ENCODE data around the gene RLIM.

DNA sequence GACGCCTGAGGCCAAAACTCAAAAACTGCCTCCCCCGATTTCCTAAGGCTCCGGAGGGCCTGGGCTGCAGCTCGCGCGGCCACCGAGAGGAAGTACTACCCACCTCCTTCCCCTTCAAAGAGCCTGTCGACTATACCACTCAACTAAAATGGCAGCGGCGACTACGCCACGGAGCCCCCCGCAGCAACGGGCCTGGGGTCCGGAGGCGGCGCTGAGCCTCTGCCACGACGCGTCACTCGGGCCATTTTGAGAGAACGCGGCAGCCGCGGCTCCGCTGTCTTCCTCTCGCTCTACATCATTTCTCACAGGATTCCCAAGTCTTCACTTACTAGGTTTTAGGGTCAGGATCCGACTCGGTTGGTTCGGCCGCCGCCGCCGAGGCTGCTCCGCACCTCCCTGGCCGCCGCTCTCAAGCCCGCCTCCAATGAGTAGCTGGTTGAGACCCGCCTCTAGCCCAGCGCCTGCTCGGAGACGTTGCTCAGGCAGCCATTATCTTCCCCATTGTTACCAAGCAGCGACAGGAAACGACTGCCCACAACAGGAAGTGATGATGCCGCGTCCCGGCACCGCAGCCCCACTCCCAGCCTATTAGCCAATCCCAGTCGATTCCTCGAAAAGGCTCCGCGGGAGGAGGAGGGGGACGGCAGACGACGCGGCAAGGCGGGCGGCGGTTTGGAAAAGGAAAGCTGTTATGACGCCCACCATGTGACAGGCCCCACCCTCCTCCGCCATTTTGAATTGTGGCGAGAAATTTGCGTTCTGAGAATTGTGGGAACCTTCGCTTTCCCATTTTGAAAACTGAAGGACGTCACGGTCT lies at the start of gene RLIM:
- TF ChIP-seq SUZ12 (IDR thresholded peaks at IDR 0.05; ENCODE audit: low read length) (no peak), JUND (IDR thresholded peaks at IDR 0.05; ENCODE audit: low read length) (no peak)
- TF ChIP-seq, protein P1, sequence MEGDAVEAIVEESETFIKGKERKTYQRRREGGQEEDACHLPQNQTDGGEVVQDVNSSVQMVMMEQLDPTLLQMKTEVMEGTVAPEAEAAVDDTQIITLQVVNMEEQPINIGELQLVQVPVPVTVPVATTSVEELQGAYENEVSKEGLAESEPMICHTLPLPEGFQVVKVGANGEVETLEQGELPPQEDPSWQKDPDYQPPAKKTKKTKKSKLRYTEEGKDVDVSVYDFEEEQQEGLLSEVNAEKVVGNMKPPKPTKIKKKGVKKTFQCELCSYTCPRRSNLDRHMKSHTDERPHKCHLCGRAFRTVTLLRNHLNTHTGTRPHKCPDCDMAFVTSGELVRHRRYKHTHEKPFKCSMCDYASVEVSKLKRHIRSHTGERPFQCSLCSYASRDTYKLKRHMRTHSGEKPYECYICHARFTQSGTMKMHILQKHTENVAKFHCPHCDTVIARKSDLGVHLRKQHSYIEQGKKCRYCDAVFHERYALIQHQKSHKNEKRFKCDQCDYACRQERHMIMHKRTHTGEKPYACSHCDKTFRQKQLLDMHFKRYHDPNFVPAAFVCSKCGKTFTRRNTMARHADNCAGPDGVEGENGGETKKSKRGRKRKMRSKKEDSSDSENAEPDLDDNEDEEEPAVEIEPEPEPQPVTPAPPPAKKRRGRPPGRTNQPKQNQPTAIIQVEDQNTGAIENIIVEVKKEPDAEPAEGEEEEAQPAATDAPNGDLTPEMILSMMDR (IDR thresholded peaks at IDR 0.05; ENCODE audit: control extremely low read depth in 1 of 3, insufficient read depth in 1 of 3, low read depth in 1 of 3, low read length in 3 of 3), result no peak

All from H1 (cell line).